ENCODE data around the gene MKS1. TPM values are rescaled to one million over a fixed set of nuclear protein-coding genes. Genes with fewer than 3 reads are reported as not detected.

Gene MKS1
- total RNA-seq, 1 donor, result 11.2 TPM

DNA sequence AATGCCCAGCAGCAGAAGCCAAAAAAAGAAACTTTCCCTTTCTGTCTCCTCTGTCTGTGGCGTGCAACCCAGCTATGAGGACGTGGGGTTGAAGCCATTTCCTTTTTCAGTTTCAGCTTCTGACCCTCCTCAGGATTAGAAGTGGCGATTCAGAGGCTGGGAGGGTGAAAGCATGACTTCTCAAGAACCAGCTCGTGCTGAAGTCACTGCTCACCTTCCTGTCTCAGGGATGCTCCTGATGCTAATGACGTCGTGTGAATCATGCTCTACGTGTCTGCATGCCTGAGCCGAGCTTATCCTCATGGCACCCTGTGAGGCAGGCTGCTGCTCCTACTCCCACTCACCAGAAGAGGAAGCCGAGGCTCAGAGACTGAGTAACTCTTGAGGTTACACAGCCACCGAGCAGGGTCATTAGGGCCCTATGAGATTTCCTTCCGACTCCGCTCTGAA, 13.7 kb upstream of the MKS1 start:
- Histone ChIP-seq H2AFZ (ENCODE audit: low read length) (peak overlapping the region; percentile 62), H3K4me3 (ENCODE audit: insufficient read depth, low read length) (peak overlapping the region; percentile 25), H3K36me3 (ENCODE audit: insufficient read depth, low read length) (no peaks in the 10 kb centered on the region), H3K4me2 (ENCODE audit: insufficient read depth, low read length) (peak overlapping the region; percentile 73), H3K27ac (ENCODE audit: low read depth, low read length) (peak overlapping the region; percentile 90), H3K79me2 (ENCODE audit: insufficient read depth, low read length) (no peaks in the 10 kb centered on the region), H3K9me3 (ENCODE audit: low read depth, low read length) (no peaks in the 10 kb centered on the region), H4K20me1 (ENCODE audit: insufficient read depth, low read length) (no peaks in the 10 kb centered on the region), H3K4me1 (ENCODE audit: insufficient read depth, low read length) (peaks cover 26% of the 10 kb centered on the region), H3K27me3 (ENCODE audit: insufficient read depth, low read length) (peaks cover 18% of the 10 kb centered on the region)
- TF ChIP-seq, protein P1, sequence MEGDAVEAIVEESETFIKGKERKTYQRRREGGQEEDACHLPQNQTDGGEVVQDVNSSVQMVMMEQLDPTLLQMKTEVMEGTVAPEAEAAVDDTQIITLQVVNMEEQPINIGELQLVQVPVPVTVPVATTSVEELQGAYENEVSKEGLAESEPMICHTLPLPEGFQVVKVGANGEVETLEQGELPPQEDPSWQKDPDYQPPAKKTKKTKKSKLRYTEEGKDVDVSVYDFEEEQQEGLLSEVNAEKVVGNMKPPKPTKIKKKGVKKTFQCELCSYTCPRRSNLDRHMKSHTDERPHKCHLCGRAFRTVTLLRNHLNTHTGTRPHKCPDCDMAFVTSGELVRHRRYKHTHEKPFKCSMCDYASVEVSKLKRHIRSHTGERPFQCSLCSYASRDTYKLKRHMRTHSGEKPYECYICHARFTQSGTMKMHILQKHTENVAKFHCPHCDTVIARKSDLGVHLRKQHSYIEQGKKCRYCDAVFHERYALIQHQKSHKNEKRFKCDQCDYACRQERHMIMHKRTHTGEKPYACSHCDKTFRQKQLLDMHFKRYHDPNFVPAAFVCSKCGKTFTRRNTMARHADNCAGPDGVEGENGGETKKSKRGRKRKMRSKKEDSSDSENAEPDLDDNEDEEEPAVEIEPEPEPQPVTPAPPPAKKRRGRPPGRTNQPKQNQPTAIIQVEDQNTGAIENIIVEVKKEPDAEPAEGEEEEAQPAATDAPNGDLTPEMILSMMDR (IDR thresholded peaks at IDR 0.05; ENCODE audit: extremely low read depth, low read depth, low read length), result no peak
- peak; percentile 69 for DNase-seq (ENCODE audit: insufficient read length, low spot score, missing footprints)

DNA sequence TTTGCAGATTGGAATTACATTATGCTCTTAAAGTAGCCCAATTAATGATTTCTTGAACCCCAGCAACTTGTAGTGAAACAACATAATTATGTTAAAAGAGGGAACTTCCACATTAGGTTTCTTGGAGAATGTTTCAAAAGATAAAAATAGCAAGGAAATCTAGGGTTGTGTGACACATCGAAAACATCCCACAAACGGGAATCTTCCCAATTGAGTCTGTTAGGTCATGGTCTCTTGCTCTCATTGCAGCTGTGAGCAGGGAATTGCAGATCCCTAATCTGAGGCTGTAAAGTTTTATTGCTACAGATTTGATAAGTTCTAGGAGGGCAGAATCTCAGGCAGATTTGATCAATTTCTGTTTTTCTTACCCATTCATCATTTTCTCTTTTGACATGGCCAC, 12.6 kb upstream of the MKS1 start:
- H3K4me1 ChIP-seq (ENCODE audit: insufficient read depth, low read length), result peaks cover 26% of the 10 kb centered on the region
- H3K79me2 ChIP-seq (ENCODE audit: insufficient read depth, low read length), result no peaks in the 10 kb centered on the region
- TF ChIP-seq, protein P1 (IDR thresholded peaks at IDR 0.05; ENCODE audit: extremely low read depth, low read depth, low read length), result no peak
- no peaks in the 10 kb centered on the region for H4K20me1 ChIP-seq (ENCODE audit: insufficient read depth, low read length)
- H3K36me3 ChIP-seq (ENCODE audit: insufficient read depth, low read length), result no peaks in the 10 kb centered on the region
- no peak for DNase-seq (ENCODE audit: insufficient read length, low spot score, missing footprints)
- H2AFZ ChIP-seq (ENCODE audit: low read length), result no peak overlapping the region
- peak overlapping the region; percentile 90 for H3K27ac ChIP-seq (ENCODE audit: low read depth, low read length)
- H3K4me2 ChIP-seq (ENCODE audit: insufficient read depth, low read length), result peak overlapping the region; percentile 73
- no peaks in the 10 kb centered on the region for H3K9me3 ChIP-seq (ENCODE audit: low read depth, low read length)
- peaks cover 15% of the 10 kb centered on the region for H3K27me3 ChIP-seq (ENCODE audit: insufficient read depth, low read length)
- no peak overlapping the region for H3K4me3 ChIP-seq (ENCODE audit: insufficient read depth, low read length)

DNA sequence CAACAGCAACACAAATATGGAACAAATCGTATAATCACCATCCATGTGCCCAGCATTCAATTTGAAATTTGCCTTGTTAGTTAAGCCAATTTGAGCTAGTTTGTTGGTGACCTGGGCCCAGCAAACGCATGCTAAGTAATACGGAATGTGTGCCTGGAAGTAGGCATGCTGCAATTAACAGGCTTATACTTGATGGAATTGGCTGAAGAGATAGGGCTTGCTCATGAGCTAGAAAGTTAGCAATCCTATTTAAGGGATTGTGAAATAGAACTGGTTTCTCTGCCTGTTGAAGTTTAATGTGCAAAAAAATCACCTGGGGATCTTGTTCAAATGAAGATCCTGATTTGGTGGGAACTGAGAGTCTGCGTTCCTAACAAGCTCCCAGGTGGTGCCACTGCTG, 10.8 kb upstream of the MKS1 start:
- H2AFZ ChIP-seq (ENCODE audit: low read length), result no peak overlapping the region
- no peak for DNase-seq (ENCODE audit: insufficient read length, low spot score, missing footprints)
- no peaks in the 10 kb centered on the region for H3K9me3 ChIP-seq (ENCODE audit: low read depth, low read length)
- no peak overlapping the region for H3K4me3 ChIP-seq (ENCODE audit: insufficient read depth, low read length)
- no peaks in the 10 kb centered on the region for H3K36me3 ChIP-seq (ENCODE audit: insufficient read depth, low read length)
- TF ChIP-seq, protein P1 (IDR thresholded peaks at IDR 0.05; ENCODE audit: extremely low read depth, low read depth, low read length), result no peak
- no peaks in the 10 kb centered on the region for H3K79me2 ChIP-seq (ENCODE audit: insufficient read depth, low read length)
- H3K4me1 ChIP-seq (ENCODE audit: insufficient read depth, low read length), result peaks cover 26% of the 10 kb centered on the region
- no peak overlapping the region for H3K4me2 ChIP-seq (ENCODE audit: insufficient read depth, low read length)
- no peak overlapping the region for H3K27ac ChIP-seq (ENCODE audit: low read depth, low read length)
- H4K20me1 ChIP-seq (ENCODE audit: insufficient read depth, low read length), result no peaks in the 10 kb centered on the region
- H3K27me3 ChIP-seq (ENCODE audit: insufficient read depth, low read length), result peaks cover 4% of the 10 kb centered on the region

DNA sequence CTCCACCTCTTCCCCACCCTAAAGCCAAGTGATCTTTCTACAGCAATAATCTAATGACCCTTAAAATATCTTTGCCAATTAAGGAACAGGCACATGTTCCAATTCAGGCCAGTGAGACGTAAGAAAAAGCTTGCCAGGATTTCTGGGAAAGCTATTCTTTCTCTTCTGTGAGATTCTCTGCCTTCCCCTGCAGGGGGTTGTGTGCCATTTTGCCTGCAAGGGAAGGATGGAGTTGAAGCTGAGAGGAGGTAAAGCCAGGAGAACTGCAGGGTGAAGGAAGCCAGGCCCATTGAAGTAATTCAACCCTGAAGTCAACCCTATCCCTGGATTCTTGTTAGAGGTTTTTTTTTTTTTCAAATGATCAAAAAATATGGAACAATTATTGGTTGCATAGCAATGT, 10.3 kb upstream of the MKS1 start:
- no peak for DNase-seq (ENCODE audit: insufficient read length, low spot score, missing footprints)
- TF ChIP-seq, protein P1 (IDR thresholded peaks at IDR 0.05; ENCODE audit: extremely low read depth, low read depth, low read length), result no peak
- peaks cover 29% of the 10 kb centered on the region for H3K4me1 ChIP-seq (ENCODE audit: insufficient read depth, low read length)
- no peak overlapping the region for H2AFZ ChIP-seq (ENCODE audit: low read length)
- H3K79me2 ChIP-seq (ENCODE audit: insufficient read depth, low read length), result no peaks in the 10 kb centered on the region
- no peaks in the 10 kb centered on the region for H4K20me1 ChIP-seq (ENCODE audit: insufficient read depth, low read length)
- H3K27ac ChIP-seq (ENCODE audit: low read depth, low read length), result no peak overlapping the region
- no peak overlapping the region for H3K4me2 ChIP-seq (ENCODE audit: insufficient read depth, low read length)
- no peak overlapping the region for H3K4me3 ChIP-seq (ENCODE audit: insufficient read depth, low read length)
- no peaks in the 10 kb centered on the region for H3K36me3 ChIP-seq (ENCODE audit: insufficient read depth, low read length)
- no peaks in the 10 kb centered on the region for H3K27me3 ChIP-seq (ENCODE audit: insufficient read depth, low read length)
- no peaks in the 10 kb centered on the region for H3K9me3 ChIP-seq (ENCODE audit: low read depth, low read length)

Data from osteoblast (primary cell).